HG03025 (cell line): ENCODE results near the gene CEP97.
"Not testable (repeated sequence)": the region's sequence is repeated elsewhere in the genome, so short reads cannot be mapped to it uniquely, and the experiment has no call there.

ENCODE experiments used
- ATAC-seq: cut with Tn5 transposase; IDR thresholded peaks from one replicate; pipeline ENCODE4 v1.9.1; 2021; ENCODE audit warnings: mild to moderate bottlenecking, moderate library complexity; ENCODE audit not compliant: unreplicated experiment, low FRiP score

The CEP97 gene

DNA sequence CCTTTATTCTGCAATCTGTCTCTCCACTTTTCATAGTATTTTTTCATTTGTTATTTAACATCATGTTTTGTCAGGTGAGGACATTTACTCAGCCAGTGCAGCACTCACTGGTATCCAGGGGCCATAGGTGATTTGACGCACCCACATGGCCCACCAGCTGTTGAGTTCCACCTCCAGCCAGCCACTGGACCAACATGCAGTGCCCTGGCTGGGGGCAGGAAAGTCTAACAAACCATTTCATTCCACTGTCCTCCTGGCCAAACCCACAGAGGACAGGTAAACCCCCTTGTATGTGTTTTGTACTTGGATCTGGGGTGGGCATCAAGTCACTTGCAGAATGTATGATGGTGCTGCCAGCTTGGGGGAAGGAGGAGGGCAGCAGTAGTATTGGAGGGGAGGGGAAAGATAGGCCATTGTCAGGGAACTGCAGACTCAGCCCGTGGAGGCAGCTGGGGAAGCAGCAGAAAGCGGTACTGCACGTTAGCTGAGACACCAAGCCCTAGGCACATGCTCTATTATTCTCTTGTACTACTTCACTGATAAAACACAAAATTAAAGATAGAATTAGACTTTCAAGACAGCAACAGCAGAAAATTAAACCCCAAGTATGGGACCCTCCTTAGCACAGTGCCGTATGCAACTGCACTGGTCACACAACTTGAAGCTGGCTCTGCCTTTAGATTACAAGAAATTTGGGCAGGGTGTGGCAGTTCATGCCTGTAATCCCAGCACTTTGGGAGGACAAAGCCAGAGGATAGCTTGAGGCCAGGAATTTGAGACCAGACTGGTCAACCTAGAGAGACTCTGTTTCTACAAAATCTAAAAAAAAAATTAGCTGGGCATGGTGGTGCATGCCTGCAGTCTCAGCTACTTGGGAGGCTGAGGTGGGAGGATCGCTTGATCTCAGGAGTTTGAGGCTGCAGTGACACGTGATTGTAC is 22.4 kb upstream of the CEP97 start:
- no peak for ATAC-seq

DNA sequence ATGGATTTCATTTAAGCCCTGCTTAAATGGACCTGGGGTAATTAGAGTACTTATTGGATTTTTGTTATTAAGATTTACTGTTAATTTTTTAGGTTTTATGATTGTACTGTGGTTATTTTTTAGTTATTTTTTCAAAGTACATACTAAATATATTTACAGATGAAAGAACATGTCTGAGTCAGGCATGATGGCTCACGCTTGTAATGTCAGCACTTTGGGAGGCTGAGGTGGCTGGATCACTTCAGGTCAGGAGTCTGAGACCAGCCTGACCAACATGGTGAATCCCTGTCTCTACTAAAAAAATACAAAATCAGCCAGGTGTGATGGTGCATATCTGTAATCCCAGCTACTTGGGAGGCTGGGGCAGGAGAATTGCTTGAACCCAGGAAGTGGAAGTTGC is 21.7 kb upstream of the CEP97 start:
- ATAC-seq: no peak

DNA sequence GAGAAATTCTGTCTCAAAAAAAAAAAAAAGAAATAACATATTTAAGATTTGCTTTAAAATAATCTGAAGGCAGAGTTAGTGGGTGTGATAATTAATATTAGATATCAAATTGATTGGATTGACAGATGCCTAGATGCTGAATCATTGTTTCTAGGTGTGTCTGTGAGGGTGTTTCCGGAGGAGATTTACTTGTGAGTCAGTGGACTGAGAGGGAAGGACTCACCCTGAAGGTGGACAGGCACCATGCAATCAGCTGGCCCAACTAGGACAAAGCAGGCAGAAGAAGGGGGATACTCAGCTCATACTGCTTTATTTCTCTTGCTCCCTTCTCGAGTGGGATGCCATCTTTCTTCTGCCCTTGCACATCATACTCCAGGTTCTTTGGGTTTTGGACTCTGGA is 21.2 kb upstream of the CEP97 start:
- no peak for ATAC-seq

DNA sequence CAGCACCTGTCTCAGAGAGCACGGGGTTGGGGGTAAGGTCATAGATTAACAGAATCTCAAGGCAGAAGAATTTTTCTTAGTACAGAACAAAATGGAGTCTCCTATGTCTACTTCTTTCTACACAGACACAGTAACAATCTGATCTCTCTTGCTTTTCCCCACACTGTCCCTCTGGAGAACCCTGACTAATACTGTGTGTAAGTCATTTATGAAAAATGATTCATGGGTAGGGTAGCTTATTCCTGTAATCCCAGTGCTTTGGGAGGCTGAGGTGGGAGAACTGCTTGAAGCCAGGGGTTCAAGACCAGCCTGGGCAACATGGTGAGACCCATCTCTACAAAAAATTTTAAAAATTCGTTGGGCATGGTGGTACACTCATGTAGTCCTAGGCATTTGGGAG is 19.8 kb upstream of the CEP97 start:
- not testable (repeated sequence) for ATAC-seq

DNA sequence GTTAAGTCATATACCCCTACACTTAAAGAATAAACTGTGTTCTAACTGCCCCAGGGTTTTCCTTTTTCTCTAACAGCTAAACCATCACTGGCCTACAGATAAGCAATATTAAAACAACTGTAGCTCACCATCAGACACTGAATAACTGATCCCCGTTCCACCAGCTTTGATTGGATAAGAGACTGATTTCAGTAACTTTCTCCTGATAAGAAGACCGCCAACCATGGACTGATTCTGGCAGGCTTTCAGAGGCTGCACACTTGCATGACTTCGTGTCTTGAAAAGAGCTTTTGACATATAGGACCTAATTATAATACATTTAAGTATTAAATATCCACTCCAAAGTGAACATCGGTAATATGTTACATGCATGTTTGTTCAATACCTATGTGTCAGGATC is 15.3 kb upstream of the CEP97 start:
- no peak for ATAC-seq

DNA sequence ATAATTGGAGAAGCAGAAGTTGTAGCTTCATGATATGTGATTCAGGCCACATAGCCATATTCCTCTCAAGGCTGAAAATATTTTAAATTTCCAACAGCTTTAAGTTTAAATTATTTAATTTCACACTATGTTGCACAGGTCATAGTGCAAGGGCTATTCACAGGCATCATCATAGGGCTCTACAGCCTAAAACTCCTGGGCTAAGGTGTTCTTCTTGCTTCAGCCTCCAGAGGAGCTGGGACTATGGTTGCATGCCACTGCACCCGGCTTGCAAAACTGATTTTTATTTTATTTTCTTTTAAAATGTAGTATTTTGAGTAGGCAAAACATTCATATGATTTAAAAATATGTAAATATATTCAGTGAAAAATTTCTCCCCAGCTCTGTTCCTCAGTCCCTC is 6.0 kb upstream of the CEP97 start:
- ATAC-seq: no peak

DNA sequence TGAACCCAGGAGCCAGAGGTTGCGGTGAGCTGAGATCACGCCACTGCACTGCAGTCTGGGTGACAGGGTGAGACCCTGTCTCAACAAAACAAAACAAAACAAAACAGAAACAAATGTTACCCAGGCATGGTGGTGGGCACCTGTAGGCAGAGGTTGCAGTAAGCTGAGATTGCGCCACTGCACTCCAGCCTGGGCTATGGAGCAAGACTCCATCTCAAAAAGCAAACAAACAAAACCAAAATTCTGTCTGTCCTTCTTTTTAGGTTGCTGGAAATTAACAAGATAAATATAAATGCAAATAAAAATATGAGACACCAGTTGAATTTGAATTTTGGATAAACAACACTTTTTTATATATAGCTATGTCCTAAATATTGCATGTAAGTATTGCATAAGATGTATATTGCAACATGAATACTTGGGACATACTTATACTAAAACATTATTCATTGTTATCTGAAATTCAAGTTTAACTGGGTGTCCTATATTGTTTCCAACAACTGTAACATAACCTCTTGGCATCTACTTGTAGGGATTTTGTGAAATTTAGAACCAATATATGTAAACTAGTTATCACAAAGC is 4.7 kb upstream of the CEP97 start:
- ATAC-seq: no peak

DNA sequence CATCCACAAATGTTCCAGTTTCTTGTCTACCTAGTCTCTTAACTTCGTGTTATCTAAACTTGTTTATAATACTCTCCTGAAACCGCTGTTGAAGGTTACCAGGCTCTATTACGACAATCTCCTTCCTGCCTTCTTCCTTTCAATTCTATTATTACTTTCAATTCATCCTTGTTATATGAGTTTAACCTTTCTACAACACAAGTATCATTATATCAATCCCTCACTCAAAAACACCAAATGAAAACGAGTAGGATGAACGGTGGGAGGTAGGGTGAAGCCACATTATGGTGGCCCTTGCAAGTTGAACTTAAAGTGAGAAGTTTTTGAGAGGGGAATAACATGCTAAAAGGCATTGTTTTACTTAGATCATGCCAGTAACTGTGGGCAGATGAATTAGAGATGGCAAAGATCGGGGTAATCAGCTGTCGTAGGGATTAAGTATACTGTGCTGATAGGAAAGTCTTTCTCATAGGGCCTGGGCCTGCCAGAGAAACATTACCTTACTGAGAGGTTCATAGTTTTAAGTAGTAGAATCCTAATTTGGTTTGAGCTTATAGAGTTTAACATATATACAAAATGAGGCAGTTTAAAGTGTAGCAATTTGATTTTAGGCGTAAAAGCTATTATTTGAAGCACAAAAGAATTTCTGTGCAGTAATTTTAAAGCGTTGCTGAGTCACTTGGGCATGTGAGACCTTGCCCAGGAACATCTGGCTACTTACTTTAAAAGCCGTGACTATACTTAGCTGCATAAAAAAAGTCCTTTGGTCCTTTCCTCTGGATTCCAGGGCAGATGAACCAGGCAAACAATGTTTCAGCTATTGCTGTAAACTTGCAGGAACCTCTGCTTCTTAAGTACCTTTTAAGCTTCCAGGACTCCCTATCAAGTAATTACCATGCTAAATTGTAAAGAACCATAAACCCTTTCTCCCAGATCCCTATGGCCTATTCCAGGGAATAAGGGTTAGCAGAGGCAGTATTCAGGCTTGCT is 3.3 kb upstream of the CEP97 start:
- ATAC-seq: no peak

DNA sequence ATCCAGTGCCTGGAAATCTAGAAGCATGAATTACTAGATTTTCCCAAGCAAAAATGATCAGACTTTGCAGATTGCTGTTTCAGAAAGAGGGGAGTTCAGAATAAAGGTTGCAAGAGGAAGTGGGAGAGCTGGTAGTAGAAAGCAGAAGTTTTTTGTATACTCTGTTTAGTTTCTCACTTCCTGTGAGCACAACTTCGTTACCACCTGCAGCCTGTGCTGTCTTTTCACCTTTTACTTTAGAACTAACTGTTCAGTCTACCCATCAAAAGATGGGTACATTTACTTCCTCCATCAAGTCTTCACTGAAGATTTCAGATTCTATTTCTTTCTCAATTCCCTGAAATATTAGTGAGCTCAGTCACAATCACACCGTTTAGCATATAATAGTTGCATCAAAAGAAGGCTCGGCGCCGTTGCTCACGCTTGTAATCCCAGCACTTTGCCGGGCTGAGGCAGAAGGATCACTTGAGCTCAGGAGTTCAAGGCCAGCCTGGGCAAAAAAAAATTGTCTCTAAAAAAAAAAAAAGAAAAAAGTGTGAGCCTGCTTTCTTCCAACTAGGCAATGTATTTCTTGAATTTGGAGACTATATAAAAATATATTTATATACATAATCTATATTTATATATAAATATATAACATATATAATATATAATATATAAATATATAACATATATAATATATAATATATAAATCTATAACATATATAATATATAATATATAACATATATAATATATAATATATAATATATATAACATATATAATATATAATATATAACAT is 1.8 kb upstream of the CEP97 start:
- ATAC-seq: peak; percentile 51

DNA sequence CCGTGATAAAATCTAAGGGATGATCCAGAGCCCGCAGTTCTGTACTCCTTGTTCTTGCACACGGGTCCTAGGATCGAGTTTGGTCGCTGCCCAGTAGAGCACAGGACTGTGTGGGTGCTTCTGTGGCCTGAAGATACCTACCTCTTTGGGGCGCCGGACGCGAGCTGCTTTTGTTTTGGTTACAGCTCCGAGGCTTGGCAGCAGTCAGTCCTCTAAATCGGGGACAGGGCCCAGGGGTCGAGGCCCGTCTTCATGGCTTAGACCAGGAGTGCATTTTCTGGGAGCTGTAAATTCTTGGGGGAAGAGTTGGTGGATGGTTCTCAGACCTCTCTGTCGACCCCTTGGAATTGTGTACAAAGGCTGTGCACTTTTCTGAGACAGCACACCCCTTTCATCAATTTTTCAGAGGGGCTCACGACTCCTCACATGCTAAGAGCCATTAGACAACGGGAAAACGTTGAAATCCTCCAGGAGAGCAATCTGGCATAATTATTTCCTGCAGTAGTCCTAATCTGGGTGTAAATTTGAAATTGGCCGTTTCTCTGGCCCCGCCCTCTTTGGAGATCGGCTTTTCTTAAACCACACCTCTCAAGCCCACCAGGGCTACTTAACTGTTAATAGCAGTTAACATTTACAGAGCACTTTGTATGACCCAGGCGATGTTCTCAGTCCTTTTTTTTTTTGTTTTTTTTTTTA is 928 bp downstream of the CEP97 start:
- ATAC-seq: peak; percentile 27

DNA sequence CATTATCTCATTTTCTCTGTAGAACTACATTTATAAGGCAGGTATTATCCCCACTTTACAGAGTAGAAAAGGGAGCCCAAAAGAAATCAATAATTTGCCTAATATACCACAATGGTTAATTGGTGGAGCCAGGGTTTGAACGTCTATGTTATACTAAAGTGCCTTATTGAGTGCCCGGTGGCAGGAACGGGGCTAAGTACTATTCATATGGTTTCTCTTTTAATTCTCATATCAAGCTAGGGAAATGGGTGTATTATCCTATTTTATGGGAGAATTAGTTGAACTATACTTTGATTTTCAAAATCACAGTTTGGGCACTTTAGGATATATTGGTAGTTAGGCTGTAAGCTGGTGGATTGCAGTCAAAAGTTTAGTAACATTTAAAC is 1.5 kb downstream of the CEP97 start:
- ATAC-seq: no peak

DNA sequence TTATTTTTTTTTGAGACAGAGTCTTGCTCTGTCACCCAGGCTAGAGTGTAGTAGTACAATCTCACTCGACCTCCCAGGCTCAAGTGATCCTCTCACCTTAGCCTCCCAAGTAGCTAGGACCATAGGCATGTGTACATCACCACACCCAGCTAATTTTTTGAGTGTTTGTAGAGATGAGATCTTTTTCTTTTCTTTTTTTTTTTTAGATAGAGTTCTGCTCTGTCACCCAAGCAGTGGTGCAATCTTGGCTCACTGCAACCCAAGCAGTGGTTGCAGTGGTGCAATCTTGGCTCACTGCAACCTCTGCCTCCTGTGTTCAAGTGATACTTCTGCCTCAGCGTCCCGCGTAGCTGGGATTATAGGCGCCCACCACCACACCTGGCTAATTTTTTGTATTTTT is 5.2 kb downstream of the CEP97 start:
- ATAC-seq: no peak

DNA sequence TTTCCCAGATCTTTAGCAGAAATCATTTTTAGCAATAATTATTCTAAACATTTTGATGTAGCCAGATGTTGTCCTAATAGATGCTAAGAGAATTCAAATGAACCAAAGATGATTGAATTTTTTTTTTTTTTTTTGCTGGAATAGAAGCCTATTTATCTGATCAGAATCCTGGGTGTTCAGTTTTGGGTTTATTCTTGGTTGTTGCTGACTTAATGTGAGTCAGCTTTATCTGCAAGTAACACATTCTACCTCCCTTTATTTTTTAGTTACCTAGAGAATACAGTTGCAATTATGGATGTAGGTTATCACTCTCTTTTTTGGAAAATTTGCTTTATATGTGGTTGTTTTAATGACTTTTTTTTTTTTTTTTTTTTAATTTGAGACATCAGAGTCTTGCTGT is 6.4 kb downstream of the CEP97 start:
- ATAC-seq: no peak

DNA sequence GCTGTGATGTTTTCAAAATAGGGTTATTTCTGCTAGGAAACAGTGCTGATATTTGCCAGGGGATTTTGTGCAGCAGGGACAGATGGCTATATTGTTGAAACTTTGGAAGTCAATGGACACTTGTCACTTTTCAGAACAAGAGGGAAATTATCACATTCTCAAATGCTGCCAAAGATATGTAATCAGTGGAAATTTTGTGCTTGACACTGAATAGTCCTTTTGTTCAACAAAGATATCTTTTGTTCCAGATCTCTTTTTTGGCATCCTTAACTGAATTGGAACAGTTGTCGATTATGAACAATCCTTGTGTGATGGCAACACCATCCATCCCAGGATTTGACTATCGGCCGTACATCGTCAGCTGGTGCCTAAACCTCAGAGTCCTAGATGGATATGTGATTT is 7.8 kb downstream of the CEP97 start:
- no peak for ATAC-seq

DNA sequence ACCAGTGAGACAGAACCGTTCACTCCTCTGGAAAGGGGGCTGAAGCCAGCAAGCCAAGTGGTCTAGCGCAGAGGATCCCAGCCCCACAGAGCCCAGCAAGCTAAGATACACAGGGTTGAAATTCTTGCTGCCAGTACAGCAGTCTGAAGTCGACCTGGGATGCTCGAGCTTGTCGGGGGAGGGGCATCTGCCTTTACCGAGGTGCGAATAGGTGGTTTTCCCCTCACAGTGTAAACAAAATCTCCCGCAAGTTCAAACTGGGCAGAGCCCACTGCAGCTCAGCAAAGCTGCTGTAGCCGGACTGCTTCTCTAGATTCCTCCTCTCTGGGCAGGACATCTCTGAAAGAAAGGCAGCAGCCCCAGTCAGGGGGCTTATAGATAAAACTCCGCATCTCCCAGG is 11.4 kb downstream of the CEP97 start:
- ATAC-seq: no peak

DNA sequence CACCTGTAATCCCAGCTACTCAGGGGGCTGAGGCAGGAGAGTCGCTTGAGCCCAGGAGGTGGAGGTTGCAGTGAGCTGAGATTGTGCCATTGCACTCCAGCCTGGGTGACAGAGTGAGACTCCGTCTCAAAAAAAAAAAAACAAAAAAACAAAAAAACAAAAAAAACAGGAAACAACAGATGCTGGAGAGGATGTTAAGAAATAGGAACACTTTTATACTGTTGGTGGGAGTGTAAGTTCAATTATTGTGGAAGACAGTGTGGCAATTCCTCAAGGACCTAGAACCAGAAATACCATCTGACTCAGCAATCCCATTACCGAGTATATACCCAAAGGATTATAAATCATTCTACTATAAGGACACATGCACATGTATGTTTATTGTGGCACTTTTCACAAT is 17.5 kb downstream of the CEP97 start:
- not testable (repeated sequence) for ATAC-seq

DNA sequence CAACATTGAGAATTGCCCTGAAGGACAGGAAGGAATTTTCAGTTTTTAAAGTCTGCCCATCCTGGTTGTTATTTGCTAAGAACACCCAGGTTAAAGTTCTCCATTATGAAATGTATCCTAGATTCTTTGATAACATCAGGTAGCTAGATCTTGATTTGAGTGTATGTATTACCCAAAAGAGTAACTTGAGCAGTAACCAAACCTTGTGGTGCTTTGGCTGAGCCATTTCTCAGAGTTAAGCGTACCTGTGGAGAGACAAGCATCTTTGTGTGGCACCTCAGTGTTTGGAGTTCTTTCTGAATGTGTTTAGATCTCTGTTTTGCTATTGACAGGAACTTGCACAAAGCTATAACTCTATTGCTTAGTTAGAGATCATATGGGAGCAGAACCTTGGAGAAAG is 20.4 kb downstream of the CEP97 start:
- ATAC-seq: no peak

DNA sequence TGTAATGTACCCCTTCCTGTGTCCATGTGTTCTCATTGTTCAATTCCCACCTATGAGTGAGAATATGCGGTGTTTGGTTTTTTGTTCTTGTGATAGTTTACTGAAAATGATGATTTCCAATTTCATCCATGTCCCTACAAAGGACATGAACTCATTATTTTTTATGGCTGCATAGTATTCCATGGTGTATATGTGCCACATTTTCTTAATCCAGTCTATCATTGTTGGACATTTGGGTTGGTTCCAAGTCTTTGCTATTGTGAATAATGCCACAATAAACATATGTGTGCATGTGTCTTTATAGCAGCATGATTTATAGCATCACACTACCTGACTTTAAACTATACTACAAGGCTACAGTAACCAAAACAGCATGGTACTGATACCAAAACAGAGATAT is 21.5 kb downstream of the CEP97 start:
- ATAC-seq: not testable (repeated sequence)

DNA sequence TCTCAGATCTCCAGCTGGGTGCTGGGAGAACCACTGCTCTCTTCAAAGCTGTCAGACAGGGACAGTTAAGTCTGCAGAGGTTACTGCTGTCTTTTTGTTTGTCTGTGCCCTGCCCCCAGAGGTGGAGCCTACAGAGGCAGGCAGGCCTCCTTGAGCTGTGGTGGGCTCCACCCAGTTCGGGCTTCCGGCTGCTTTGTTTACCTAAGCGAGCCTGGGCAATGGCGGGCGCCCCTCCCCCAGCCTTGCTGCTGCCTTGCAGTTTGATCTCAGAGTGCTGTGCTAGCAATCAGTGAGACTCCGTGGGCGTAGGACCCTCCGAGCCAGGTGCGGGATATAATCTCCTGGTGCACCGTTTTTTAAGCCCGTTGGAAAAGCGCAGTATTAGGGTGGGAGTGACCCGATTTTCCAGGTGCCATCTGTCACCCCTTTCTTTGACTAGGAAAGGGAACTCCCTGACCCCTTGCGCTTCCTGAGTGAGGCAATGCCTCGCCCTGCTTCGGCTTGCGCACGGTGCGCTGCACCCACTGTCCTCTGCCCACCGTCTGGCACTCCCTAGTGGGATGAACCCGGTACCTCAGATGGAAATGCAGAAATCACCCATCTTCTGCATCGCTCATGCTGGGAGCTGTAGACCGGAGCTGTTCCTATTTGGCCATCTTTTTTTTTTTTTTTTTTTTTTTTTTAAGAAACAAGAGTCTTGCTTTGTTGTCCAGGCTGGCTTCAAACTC is 29.1 kb downstream of the CEP97 start:
- not testable (repeated sequence) for ATAC-seq
